Calu3 (cell line): ENCODE results near the gene SRPX. TPM values are rescaled to one million over a fixed set of nuclear protein-coding genes. Genes with fewer than 3 reads are reported as not detected.
A peak's percentile ranks its signal among the peaks of the same experiment; 100 is the strongest.

Experiments used
- BruUV-seq: library from RNA; stranded (reverse); fragments of 400-500 nt; replicated peaks from 2 replicates; lab custom pipeline; 2021; lab: Mats Ljungman, UMichigan
- CTCF ChIA-PET: fragments of 300-600 bp; sonication (Branson Sonifier 250); formaldehyde crosslinking; loops from one replicate; lab custom pipeline; 2022; ENCODE audit warnings: antibody characterized with exemption; lab: Charles Lee
- DNase-seq: peaks from one replicate; pipeline ENCODE4 v3.0.0; 2022
- H3K27ac Mint-ChIP-seq: one replicate; pipeline ENCODE4 v1.8.0; 2022; ENCODE audit warnings: mixed read lengths; ENCODE audit not compliant: unreplicated experiment
- H3K27me3 Mint-ChIP-seq: one replicate; pipeline ENCODE4 v1.8.0; 2022; ENCODE audit warnings: mixed read lengths; ENCODE audit not compliant: unreplicated experiment
- H3K36me3 Mint-ChIP-seq: one replicate; pipeline ENCODE4 v1.8.0; 2022; ENCODE audit warnings: mild to moderate bottlenecking, moderate library complexity, mixed read lengths; ENCODE audit not compliant: insufficient read depth, unreplicated experiment
- H3K4me1 Mint-ChIP-seq: one replicate; pipeline ENCODE4 v1.8.0; 2022; ENCODE audit warnings: mild to moderate bottlenecking, low read depth, mixed read lengths; ENCODE audit not compliant: unreplicated experiment
- H3K4me3 Mint-ChIP-seq: one replicate; pipeline ENCODE4 v1.8.0; 2022; ENCODE audit warnings: mild to moderate bottlenecking, low read depth, moderate library complexity, mixed read lengths; ENCODE audit not compliant: unreplicated experiment
- H3K9me3 Mint-ChIP-seq: one replicate; pipeline ENCODE4 v1.8.0; 2022; ENCODE audit warnings: low read depth, mixed read lengths; ENCODE audit not compliant: unreplicated experiment
- CTCF ChIP-seq: fragments of 200-600 bp; IDR thresholded peaks from one replicate; pipeline ENCODE4 v1.8.0; 2022; ENCODE audit warnings: antibody characterized with exemption; ENCODE audit not compliant: unreplicated experiment
- intact Hi-C: fragments of 100-400 bp; cut with micrococcal nuclease; formaldehyde crosslinking; loops from one replicate; pipeline ENCODE4 v1.10.0; 2022; ENCODE audit not compliant: unreplicated experiment
- total RNA-seq: library from RNA; stranded (reverse); gene quantifications from 2 replicates; pipeline ENCODE4 v1.2.3, GENCODE V29; 2022

Gene SRPX
- total RNA-seq, 1 experiment from 2014 or later, result 1.2 TPM

GRCh38 chrX:38206036-38206435 lies 14.6 kb downstream of the SRPX start:
- TF ChIP-seq CTCF, result no peak
- intact Hi-C loops, result no loop called here
- H3K4me3 Mint-ChIP-seq, result no peak overlapping the region
- peaks cover 10% of the 10 kb centered on the region for H3K27me3 Mint-ChIP-seq
- no peak for DNase-seq
- CTCF ChIA-PET, result no interaction called here
- H3K4me1 Mint-ChIP-seq, result no peaks in the 10 kb centered on the region
- H3K9me3 Mint-ChIP-seq, result no peaks in the 10 kb centered on the region
- H3K36me3 Mint-ChIP-seq, result no peaks in the 10 kb centered on the region
- no peak overlapping the region for H3K27ac Mint-ChIP-seq
- BruUV-seq, result no TSS peak

GRCh38 chrX:38205039-38205438 lies 15.6 kb downstream of the SRPX start:
- Mint-ChIP-seq H3K36me3 (no peaks in the 10 kb centered on the region), H3K4me1 (no peaks in the 10 kb centered on the region), H3K9me3 (no peaks in the 10 kb centered on the region), H3K27ac (no peak overlapping the region), H3K27me3 (peaks cover 10% of the 10 kb centered on the region), H3K4me3 (no peak overlapping the region)
- no TSS peak for BruUV-seq
- DNase-seq, result no peak
- CTCF ChIA-PET, result no interaction called here
- TF ChIP-seq CTCF, result no peak
- intact Hi-C loops, result no loop called here

- CTCF ChIA-PET, result interaction anchor here (0.8 to 2.2 kb wide), 3 partner anchors 9 to 135 kb away, joined by 3 to 10 read pairs (median 4); partner anchors contain the start of gene RPGR
Observed at GRCh38 chrX:38192007-38192810, 28.5 kb downstream of the SRPX start.

More at GRCh38 chrX:38192007-38192810, 28.5 kb downstream of the SRPX start:
- H3K4me3 Mint-ChIP-seq, result no peak overlapping the region
- H3K27ac Mint-ChIP-seq, result no peak overlapping the region
- H3K27me3 Mint-ChIP-seq, result peaks cover 17% of the 10 kb centered on the region
- BruUV-seq, result no TSS peak
- TF ChIP-seq CTCF, result peak; percentile 49
- H3K4me1 Mint-ChIP-seq, result no peaks in the 10 kb centered on the region
- no peaks in the 10 kb centered on the region for H3K36me3 Mint-ChIP-seq
- no peaks in the 10 kb centered on the region for H3K9me3 Mint-ChIP-seq
- DNase-seq, result peak; percentile 28
- intact Hi-C loops, result loop anchor here (2.0 kb wide), 1 partner anchor 135 kb away; the partner anchor contains the start of gene RPGR
